Measurements from ENCODE around the gene STARD3. TPM values are rescaled to one million over a fixed set of nuclear protein-coding genes. Genes with fewer than 3 reads are reported as not detected.

STARD3 gene
- total RNA-seq, 1 experiment from 2014 or later, result 47.7 TPM

DNA sequence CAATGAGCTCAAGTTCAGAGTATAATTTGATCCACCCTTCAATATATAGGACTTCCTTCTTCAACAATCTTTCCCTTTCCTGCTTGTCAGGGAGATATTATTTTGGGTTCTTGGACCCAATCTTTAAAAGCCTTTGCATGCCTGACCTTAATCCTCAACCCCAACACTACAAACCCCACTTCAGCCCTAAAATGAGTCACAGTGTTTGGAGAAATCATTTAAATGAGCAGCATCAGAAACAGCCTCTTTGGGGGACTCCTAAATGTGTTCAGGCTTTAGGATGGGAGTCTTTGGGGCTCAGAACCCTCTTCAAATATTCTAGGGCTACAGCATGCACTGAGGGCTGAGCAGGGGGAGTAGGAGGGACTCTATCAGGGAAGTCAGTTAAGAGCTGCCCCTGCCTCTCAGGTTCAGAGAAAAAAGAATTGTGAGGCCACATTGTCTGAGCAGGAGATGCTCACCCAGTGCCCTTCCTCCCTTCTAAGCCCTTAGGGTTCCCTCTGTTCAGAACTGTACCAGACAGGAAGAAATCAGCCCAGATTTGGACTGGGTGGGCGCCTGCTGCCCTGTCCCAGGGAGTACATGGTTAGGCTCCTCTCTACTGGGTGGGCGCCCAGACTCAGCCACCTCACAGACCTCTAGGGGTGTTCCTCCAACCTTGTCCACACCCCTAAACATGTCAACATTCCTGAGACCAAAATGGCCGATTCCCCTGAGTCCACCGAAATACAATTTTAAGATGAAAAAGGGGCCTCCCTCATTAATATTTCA lies 34.2 kb upstream of the STARD3 start:
- H3K4me2 ChIP-seq, result no peak overlapping the region
- POLR2A ChIA-PET (ENCODE audit: unreplicated experiment), result no interaction called here
- intact Hi-C loops (cut with micrococcal nuclease; ENCODE audit: unreplicated experiment), result no loop called here
- H3K79me2 ChIP-seq (ENCODE audit: low read depth), result no peaks in the 10 kb centered on the region
- H3K27me3 ChIP-seq (ENCODE audit: insufficient read depth, low read depth), result peaks cover 93% of the 10 kb centered on the region
- no peaks in the 10 kb centered on the region for H3K36me3 ChIP-seq (ENCODE audit: low read depth)
- CTCF ChIA-PET, result no interaction called here
- DNase-seq, result no peak
- no peak overlapping the region for H3K27ac ChIP-seq
- no peaks in the 10 kb centered on the region for H3F3A ChIP-seq (ENCODE audit: insufficient read depth, low read depth)
- H4K20me1 ChIP-seq (ENCODE audit: insufficient read depth), result no peaks in the 10 kb centered on the region
- no peak for TF ChIP-seq EZH2 (IDR thresholded peaks at IDR 0.05; ENCODE audit: low read depth)
- TF ChIP-seq, protein P1, sequence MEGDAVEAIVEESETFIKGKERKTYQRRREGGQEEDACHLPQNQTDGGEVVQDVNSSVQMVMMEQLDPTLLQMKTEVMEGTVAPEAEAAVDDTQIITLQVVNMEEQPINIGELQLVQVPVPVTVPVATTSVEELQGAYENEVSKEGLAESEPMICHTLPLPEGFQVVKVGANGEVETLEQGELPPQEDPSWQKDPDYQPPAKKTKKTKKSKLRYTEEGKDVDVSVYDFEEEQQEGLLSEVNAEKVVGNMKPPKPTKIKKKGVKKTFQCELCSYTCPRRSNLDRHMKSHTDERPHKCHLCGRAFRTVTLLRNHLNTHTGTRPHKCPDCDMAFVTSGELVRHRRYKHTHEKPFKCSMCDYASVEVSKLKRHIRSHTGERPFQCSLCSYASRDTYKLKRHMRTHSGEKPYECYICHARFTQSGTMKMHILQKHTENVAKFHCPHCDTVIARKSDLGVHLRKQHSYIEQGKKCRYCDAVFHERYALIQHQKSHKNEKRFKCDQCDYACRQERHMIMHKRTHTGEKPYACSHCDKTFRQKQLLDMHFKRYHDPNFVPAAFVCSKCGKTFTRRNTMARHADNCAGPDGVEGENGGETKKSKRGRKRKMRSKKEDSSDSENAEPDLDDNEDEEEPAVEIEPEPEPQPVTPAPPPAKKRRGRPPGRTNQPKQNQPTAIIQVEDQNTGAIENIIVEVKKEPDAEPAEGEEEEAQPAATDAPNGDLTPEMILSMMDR (conservative IDR thresholded peaks at IDR 0.05), result no peak
- H3K9me2 ChIP-seq (ENCODE audit: insufficient read depth), result no peaks in the 10 kb centered on the region
- H3K4me1 ChIP-seq (replicated peaks; ENCODE audit: insufficient read depth), result no peaks in the 10 kb centered on the region
- H2AFZ ChIP-seq, result no peak overlapping the region
- no TSS peak for BruUV-seq (replicated peaks)
- H3K4me3 ChIP-seq, result no peak overlapping the region
- no peaks in the 10 kb centered on the region for H3K9me3 ChIP-seq (ENCODE audit: insufficient read depth, low read depth)

DNA sequence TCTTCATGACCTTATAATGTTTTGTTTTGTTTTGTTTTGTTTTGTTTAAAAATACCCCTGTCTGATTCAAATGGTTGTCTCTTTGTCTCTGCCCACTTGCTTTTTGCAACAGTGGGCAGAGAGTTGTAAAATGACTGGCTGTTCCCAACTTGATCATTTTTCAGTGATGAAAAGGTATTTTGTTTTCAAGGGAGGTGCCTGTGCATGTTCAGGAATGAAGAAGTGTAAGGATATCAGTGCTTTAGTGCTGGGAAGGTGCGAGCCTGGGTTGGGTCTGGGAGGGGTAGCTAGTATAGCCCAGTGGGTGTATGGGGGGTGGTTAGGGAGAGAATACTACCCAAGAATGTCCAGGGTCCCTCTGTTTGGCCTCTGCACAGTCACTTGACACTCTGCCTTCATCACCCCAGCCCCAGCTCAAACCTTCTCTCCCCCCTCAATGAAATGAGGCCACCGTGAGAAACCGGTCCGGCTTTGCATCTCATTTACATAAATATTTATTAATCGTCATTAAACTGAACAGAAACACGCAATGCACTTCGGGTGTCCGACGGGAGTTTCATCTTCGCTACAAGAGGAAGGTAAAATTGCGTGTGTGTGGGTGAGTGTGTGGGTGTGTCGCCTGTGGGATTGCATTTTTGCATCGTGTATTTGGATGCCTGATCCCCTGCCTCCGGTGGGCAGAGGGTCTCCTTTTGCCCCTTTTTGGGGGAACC lies 33.5 kb upstream of the STARD3 start:
- no TSS peak for BruUV-seq (replicated peaks)
- no peak overlapping the region for H3K4me3 ChIP-seq
- no peaks in the 10 kb centered on the region for H4K20me1 ChIP-seq (ENCODE audit: insufficient read depth)
- no peak overlapping the region for H2AFZ ChIP-seq
- no peaks in the 10 kb centered on the region for H3K9me3 ChIP-seq (ENCODE audit: insufficient read depth, low read depth)
- no peak for DNase-seq
- H3F3A ChIP-seq (ENCODE audit: insufficient read depth, low read depth), result no peaks in the 10 kb centered on the region
- no peaks in the 10 kb centered on the region for H3K36me3 ChIP-seq (ENCODE audit: low read depth)
- ChIA-PET CTCF (no interaction called here), POLR2A (ENCODE audit: unreplicated experiment) (interaction anchor here (0.6 kb wide), 1 partner anchor 50 kb away, joined by 3 read pairs; no protein-coding TSS in a partner anchor)
- H3K9me2 ChIP-seq (ENCODE audit: insufficient read depth), result no peaks in the 10 kb centered on the region
- no peak for TF ChIP-seq EZH2 (IDR thresholded peaks at IDR 0.05; ENCODE audit: low read depth)
- TF ChIP-seq, protein P1 (conservative IDR thresholded peaks at IDR 0.05), result no peak
- H3K4me2 ChIP-seq, result no peak overlapping the region
- no peaks in the 10 kb centered on the region for H3K4me1 ChIP-seq (replicated peaks; ENCODE audit: insufficient read depth)
- H3K79me2 ChIP-seq (ENCODE audit: low read depth), result no peaks in the 10 kb centered on the region
- intact Hi-C loops (cut with micrococcal nuclease; ENCODE audit: unreplicated experiment), result no loop called here
- peaks cover 86% of the 10 kb centered on the region for H3K27me3 ChIP-seq (ENCODE audit: insufficient read depth, low read depth)
- H3K27ac ChIP-seq, result no peak overlapping the region

DNA sequence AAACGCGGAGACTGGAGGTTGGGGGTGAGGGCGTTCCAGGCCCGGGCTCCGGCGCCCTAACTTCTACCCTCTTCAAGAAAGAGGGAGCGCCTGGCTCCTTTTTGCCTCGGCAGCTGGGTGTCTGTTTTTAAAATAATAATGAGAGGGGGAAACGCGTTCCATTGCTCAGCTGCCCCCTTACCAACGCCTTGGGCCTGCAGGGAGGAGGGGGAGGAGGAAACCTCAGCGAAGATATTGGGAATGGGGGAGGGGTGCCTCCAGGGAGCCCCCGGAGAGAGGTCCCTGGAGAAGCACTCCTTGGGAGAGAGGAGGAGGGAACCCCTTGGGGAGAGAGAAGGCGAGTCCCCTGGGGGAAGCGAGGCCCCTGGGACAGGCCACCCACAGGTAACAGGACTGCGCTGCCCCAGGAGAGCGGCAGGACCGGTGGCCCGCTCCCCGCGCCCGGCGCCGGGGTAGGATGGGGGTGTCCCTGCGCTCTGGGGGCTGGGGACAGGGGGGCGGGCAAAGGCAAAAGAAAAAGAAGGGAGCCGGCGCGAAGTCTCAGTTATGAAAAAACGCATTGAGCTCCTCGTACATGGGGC lies 31.9 kb upstream of the STARD3 start:
- POLR2A ChIA-PET (ENCODE audit: unreplicated experiment), result no interaction called here
- H3K9me2 ChIP-seq (ENCODE audit: insufficient read depth), result no peaks in the 10 kb centered on the region
- H3K27ac ChIP-seq, result no peak overlapping the region
- CTCF ChIA-PET, result interaction anchor here (0.7 kb wide), 1 partner anchor 11 kb away, joined by 4 read pairs; no protein-coding TSS in a partner anchor
- no peaks in the 10 kb centered on the region for H3K36me3 ChIP-seq (ENCODE audit: low read depth)
- H2AFZ ChIP-seq, result no peak overlapping the region
- H3K9me3 ChIP-seq (ENCODE audit: insufficient read depth, low read depth), result no peaks in the 10 kb centered on the region
- DNase-seq, result no peak
- no peaks in the 10 kb centered on the region for H3F3A ChIP-seq (ENCODE audit: insufficient read depth, low read depth)
- BruUV-seq (replicated peaks), result no TSS peak
- peaks cover 80% of the 10 kb centered on the region for H3K27me3 ChIP-seq (ENCODE audit: insufficient read depth, low read depth)
- intact Hi-C loops (cut with micrococcal nuclease; ENCODE audit: unreplicated experiment), result no loop called here
- H3K4me3 ChIP-seq, result no peak overlapping the region
- H3K4me1 ChIP-seq (replicated peaks; ENCODE audit: insufficient read depth), result no peaks in the 10 kb centered on the region
- H3K79me2 ChIP-seq (ENCODE audit: low read depth), result no peaks in the 10 kb centered on the region
- no peak overlapping the region for H3K4me2 ChIP-seq
- H4K20me1 ChIP-seq (ENCODE audit: insufficient read depth), result no peaks in the 10 kb centered on the region
- TF ChIP-seq EZH2 (IDR thresholded peaks at IDR 0.05; ENCODE audit: low read depth), result no peak
- TF ChIP-seq, protein P1 (conservative IDR thresholded peaks at IDR 0.05), result no peak

Measured in PC-9 (cell line).